C4-2B (cell line): Measurements from ENCODE around the gene DLX1.
"Not testable (repeated sequence)": the region's sequence is repeated elsewhere in the genome, so short reads cannot be mapped to it uniquely, and the experiment has no call there.

ENCODE experiments used
- CTCF ChIP-seq: fragments of 450-650 bp; conservative IDR thresholded peaks from 2 replicates; pipeline ENCODE4 v1.5.1; 2017; ENCODE audit warnings: mild to moderate bottlenecking
- ZFX ChIP-seq: fragments of 450-650 bp; IDR thresholded peaks from 2 replicates; pipeline ENCODE4 v1.6.1; 2017

GRCh38 chr2:172067905-172068304, 17.4 kb upstream of the DLX1 start:
- TF ChIP-seq CTCF, ZFX: not testable (repeated sequence)
